Neural cell (in vitro differentiated cells): Measurements from ENCODE around the gene TNFAIP8. TPM values are rescaled to one million over a fixed set of nuclear protein-coding genes. Genes with fewer than 3 reads are reported as not detected.

Source experiments
- H2AFZ ChIP-seq: fragments of 200-600, 300-800 bp; sonication (generic), shearing (Covaris generic); 2 replicates; pipeline ENCODE4 v1.6.0; 2014; ENCODE audit warnings: low read depth, mild to moderate bottlenecking, antibody characterized with exemption, low read length, moderate library complexity
- H3F3A ChIP-seq: fragments of 200-600 bp; shearing (Covaris generic); 2 replicates; pipeline ENCODE4 v1.6.1; 2016; ENCODE audit warnings: mild to moderate bottlenecking, moderate library complexity, mixed read lengths, antibody characterized with exemption, low read length; ENCODE audit not compliant: insufficient read depth, poor library complexity, severe bottlenecking
- H3K27ac ChIP-seq: fragments of 200-600, 300-800 bp; sonication (generic), shearing (Covaris generic); 2 replicates; pipeline ENCODE4 v1.5.1; 2014; ENCODE audit warnings: mild to moderate bottlenecking, low read length, moderate library complexity
- H3K27me3 ChIP-seq: fragments of 300-800, 200-600 bp; sonication (generic), shearing (Covaris generic); 2 replicates; pipeline ENCODE4 v1.6.0; 2014; ENCODE audit warnings: mild to moderate bottlenecking, low read depth, low read length, moderate library complexity; ENCODE audit not compliant: insufficient read depth
- H3K36me3 ChIP-seq: fragments of 300-800, 200-600 bp; sonication (generic), shearing (Covaris generic); 2 replicates; pipeline ENCODE4 v1.5.1; 2014; ENCODE audit warnings: mild to moderate bottlenecking, antibody characterized with exemption, low read length, moderate library complexity; ENCODE audit not compliant: insufficient read depth
- H3K4me2 ChIP-seq: fragments of 300-800, 200-600 bp; sonication (generic), shearing (Covaris generic); 2 replicates; pipeline ENCODE4 v1.6.0; 2014; ENCODE audit warnings: mild to moderate bottlenecking, low read length
- H3K4me3 ChIP-seq: fragments of 300-800, 200-600 bp; sonication (generic), shearing (Covaris generic); 2 replicates; pipeline ENCODE4 v1.5.1; 2014; ENCODE audit warnings: mild to moderate bottlenecking, low read length, moderate library complexity
- H3K79me2 ChIP-seq: fragments of 200-600 bp; shearing (Covaris generic); replicated peaks from 2 replicates; pipeline ENCODE4 v1.6.0; 2014; ENCODE audit warnings: mild to moderate bottlenecking, low read length, moderate library complexity; ENCODE audit not compliant: insufficient read depth
- H3K9ac ChIP-seq: fragments of 300-800, 200-600 bp; sonication (generic), shearing (Covaris generic); 2 replicates; pipeline ENCODE4 v1.6.1; 2016; ENCODE audit warnings: mild to moderate bottlenecking, low read length, mixed read lengths
- H3K9me2 ChIP-seq: fragments of 200-600 bp; shearing (Covaris generic); 2 replicates; pipeline ENCODE4 v1.6.1; 2016; ENCODE audit warnings: mild to moderate bottlenecking, low read length, mixed read lengths; ENCODE audit not compliant: insufficient read depth
- H3K9me3 ChIP-seq: fragments of 200-600, 300-800 bp; sonication (generic), shearing (Covaris generic); 2 replicates; pipeline ENCODE4 v1.6.1; 2016; ENCODE audit warnings: mild to moderate bottlenecking, mixed run types, low read length, moderate library complexity, mixed read lengths
- H4K20me1 ChIP-seq: fragments of 200-600 bp; shearing (Covaris generic); 2 replicates; pipeline ENCODE4 v1.6.1; 2016; ENCODE audit warnings: mild to moderate bottlenecking, mixed run types; ENCODE audit not compliant: insufficient read depth
- EP300 ChIP-seq: fragments of 450-650 bp; conservative IDR thresholded peaks from 2 replicates; pipeline ENCODE4 v1.6.1; 2014; ENCODE audit warnings: antibody characterized with exemption, mild to moderate bottlenecking, moderate library complexity; ENCODE audit not compliant: poor library complexity, severe bottlenecking
- EZH2 ChIP-seq: fragments of 200-600, 300-800 bp; shearing (Covaris generic), sonication (generic); IDR thresholded peaks from 2 replicates; pipeline ENCODE4 v1.6.1; 2014; ENCODE audit warnings: antibody characterized with exemption, low read length, borderline replicate concordance, mild to moderate bottlenecking; ENCODE audit not compliant: insufficient read depth, poor library complexity, severe bottlenecking
- MXI1 ChIP-seq: fragments of 450-650 bp; conservative IDR thresholded peaks from 2 replicates; pipeline ENCODE4 v1.6.1; 2014; ENCODE audit warnings: antibody characterized with exemption, mild to moderate bottlenecking; ENCODE audit not compliant: poor library complexity, severe bottlenecking
- POLR2AphosphoS5 ChIP-seq: IDR thresholded peaks from 2 replicates; pipeline ENCODE4 v1.6.1; 2012
- RAD21 ChIP-seq: fragments of 450-650 bp; conservative IDR thresholded peaks from 2 replicates; pipeline ENCODE4 v1.6.1; 2014; ENCODE audit warnings: antibody characterized with exemption, mild to moderate bottlenecking, moderate library complexity
- SMC3 ChIP-seq: fragments of 450-650 bp; conservative IDR thresholded peaks from 2 replicates; pipeline ENCODE4 v1.6.1; 2014; ENCODE audit warnings: antibody characterized with exemption, mild to moderate bottlenecking, moderate library complexity; ENCODE audit not compliant: poor library complexity
- TAF1 ChIP-seq: IDR thresholded peaks from 2 replicates; pipeline ENCODE4 v1.6.1; 2012; ENCODE audit warnings: low read depth
- polyA plus RNA-seq: library from polyadenylated mRNA; depleted of rRNA; stranded (reverse); fragments of >200 nt; gene quantifications from 2 replicates; pipeline ENCODE4 v1.2.3, GENCODE V29; 2014
- TF ChIP-seq, protein P1 (sequence below): IDR thresholded peaks from 2 replicates; pipeline ENCODE4 v1.6.1; 2012; ENCODE audit warnings: borderline replicate concordance
- TF ChIP-seq, protein P2 (sequence below): fragments of 450-650 bp; IDR thresholded peaks from 2 replicates; pipeline ENCODE4 v1.5.1; 2014; ENCODE audit warnings: antibody characterized with exemption, mild to moderate bottlenecking, moderate library complexity; ENCODE audit not compliant: poor library complexity, severe bottlenecking

The TNFAIP8 gene
- polyA plus RNA-seq, 1 donor from 2014 or later: 0.26 TPM

DNA sequence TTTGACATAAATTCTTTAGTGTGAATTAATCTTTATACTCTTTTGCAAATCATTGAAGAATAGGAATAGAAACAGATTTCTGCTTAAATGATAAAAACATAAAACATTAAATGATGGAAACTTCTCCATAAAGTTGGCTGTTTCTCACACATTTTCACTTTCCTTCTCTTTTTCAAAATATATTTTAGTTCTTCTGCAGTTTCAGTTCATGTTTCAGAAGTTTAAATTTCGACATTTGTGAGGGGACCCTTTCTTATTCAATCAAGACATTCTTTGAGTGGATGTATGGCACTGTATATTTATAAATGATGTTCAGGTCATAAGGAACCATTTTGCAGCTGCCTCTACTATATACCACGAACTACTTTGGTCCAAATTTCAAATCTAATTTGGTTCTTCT lies 34.6 kb downstream of the TNFAIP8 start:
- TF ChIP-seq SMC3 (no peak), MXI1 (no peak), TAF1 (no peak), POLR2AphosphoS5 (no peak), EZH2 (no peak), RAD21 (no peak), EP300 (no peak)
- TF ChIP-seq, protein P1, sequence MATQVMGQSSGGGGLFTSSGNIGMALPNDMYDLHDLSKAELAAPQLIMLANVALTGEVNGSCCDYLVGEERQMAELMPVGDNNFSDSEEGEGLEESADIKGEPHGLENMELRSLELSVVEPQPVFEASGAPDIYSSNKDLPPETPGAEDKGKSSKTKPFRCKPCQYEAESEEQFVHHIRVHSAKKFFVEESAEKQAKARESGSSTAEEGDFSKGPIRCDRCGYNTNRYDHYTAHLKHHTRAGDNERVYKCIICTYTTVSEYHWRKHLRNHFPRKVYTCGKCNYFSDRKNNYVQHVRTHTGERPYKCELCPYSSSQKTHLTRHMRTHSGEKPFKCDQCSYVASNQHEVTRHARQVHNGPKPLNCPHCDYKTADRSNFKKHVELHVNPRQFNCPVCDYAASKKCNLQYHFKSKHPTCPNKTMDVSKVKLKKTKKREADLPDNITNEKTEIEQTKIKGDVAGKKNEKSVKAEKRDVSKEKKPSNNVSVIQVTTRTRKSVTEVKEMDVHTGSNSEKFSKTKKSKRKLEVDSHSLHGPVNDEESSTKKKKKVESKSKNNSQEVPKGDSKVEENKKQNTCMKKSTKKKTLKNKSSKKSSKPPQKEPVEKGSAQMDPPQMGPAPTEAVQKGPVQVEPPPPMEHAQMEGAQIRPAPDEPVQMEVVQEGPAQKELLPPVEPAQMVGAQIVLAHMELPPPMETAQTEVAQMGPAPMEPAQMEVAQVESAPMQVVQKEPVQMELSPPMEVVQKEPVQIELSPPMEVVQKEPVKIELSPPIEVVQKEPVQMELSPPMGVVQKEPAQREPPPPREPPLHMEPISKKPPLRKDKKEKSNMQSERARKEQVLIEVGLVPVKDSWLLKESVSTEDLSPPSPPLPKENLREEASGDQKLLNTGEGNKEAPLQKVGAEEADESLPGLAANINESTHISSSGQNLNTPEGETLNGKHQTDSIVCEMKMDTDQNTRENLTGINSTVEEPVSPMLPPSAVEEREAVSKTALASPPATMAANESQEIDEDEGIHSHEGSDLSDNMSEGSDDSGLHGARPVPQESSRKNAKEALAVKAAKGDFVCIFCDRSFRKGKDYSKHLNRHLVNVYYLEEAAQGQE: no peak
- TF ChIP-seq, protein P2, sequence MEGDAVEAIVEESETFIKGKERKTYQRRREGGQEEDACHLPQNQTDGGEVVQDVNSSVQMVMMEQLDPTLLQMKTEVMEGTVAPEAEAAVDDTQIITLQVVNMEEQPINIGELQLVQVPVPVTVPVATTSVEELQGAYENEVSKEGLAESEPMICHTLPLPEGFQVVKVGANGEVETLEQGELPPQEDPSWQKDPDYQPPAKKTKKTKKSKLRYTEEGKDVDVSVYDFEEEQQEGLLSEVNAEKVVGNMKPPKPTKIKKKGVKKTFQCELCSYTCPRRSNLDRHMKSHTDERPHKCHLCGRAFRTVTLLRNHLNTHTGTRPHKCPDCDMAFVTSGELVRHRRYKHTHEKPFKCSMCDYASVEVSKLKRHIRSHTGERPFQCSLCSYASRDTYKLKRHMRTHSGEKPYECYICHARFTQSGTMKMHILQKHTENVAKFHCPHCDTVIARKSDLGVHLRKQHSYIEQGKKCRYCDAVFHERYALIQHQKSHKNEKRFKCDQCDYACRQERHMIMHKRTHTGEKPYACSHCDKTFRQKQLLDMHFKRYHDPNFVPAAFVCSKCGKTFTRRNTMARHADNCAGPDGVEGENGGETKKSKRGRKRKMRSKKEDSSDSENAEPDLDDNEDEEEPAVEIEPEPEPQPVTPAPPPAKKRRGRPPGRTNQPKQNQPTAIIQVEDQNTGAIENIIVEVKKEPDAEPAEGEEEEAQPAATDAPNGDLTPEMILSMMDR: no peak
- H3K9me2 ChIP-seq: no peaks in the 10 kb centered on the region
- H3F3A ChIP-seq: no peaks in the 10 kb centered on the region
- H3K27ac ChIP-seq: no peak overlapping the region
- no peaks in the 10 kb centered on the region for H3K9me3 ChIP-seq
- no peak overlapping the region for H3K4me3 ChIP-seq
- no peaks in the 10 kb centered on the region for H4K20me1 ChIP-seq
- H3K36me3 ChIP-seq: no peaks in the 10 kb centered on the region
- H3K9ac ChIP-seq: no peak overlapping the region
- no peaks in the 10 kb centered on the region for H3K27me3 ChIP-seq
- H3K79me2 ChIP-seq: no peaks in the 10 kb centered on the region
- no peak overlapping the region for H3K4me2 ChIP-seq
- no peak overlapping the region for H2AFZ ChIP-seq

DNA sequence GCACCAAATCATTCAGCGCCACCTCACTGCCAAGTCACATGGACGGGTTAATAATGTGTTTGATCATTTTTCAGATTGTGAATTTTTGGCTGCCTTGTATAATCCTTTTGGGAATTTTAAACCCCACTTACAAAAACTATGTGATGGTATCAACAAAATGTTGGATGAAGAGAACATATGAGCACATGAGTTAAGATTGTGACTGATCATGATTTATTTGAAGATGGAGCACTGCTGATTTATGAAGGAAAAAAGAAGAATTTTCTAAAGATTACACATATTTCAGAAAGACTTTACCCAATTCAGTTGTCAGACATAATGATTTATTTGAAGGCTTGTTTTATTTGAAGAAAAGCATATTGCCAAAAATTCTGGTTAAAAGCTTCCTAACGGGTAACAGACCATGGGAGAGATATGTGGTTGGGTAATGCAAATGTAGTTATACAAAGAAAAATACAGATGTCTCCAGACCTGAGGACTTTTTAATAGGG lies 37.4 kb downstream of the TNFAIP8 start:
- no peaks in the 10 kb centered on the region for H3K36me3 ChIP-seq
- H3K4me3 ChIP-seq: no peak overlapping the region
- H3K9me2 ChIP-seq: no peaks in the 10 kb centered on the region
- no peaks in the 10 kb centered on the region for H4K20me1 ChIP-seq
- H3F3A ChIP-seq: no peaks in the 10 kb centered on the region
- H3K9ac ChIP-seq: no peak overlapping the region
- no peak overlapping the region for H3K27ac ChIP-seq
- no peak overlapping the region for H3K4me2 ChIP-seq
- no peaks in the 10 kb centered on the region for H3K9me3 ChIP-seq
- no peak overlapping the region for H2AFZ ChIP-seq
- H3K27me3 ChIP-seq: no peaks in the 10 kb centered on the region
- TF ChIP-seq SMC3: no peak
- no peaks in the 10 kb centered on the region for H3K79me2 ChIP-seq

DNA sequence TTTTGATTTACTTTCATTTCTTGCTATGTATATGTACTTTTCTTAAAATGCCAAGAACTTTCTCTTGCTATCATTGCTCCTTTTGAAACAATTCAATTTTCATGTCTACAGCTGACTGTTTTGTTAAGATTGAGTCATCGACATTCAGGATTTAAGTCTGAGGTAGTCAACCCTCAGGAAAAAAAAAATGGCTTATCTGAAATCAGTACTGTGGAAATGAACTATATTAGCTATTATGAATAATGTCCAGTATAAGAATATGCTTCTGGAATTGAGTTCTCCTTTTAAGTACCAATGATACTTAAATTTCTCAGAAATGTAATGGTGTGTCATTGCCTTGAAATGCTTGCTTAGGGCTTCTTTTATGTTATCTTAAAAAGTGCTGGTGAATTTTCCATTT lies 37.9 kb downstream of the TNFAIP8 start:
- Histone ChIP-seq H3K4me2 (no peak overlapping the region), H3K27me3 (no peaks in the 10 kb centered on the region), H3K27ac (no peak overlapping the region), H3K36me3 (no peaks in the 10 kb centered on the region), H3K79me2 (no peaks in the 10 kb centered on the region), H2AFZ (no peak overlapping the region), H3K9me2 (no peaks in the 10 kb centered on the region), H3K4me3 (no peak overlapping the region), H4K20me1 (no peaks in the 10 kb centered on the region), H3K9ac (no peak overlapping the region), H3K9me3 (no peaks in the 10 kb centered on the region), H3F3A (no peaks in the 10 kb centered on the region)
- TF ChIP-seq RAD21: no peak
- no peak for TF ChIP-seq MXI1
- TF ChIP-seq, protein P2: no peak
- TF ChIP-seq EP300: no peak
- no peak for TF ChIP-seq POLR2AphosphoS5
- TF ChIP-seq, protein P1: no peak
- TF ChIP-seq SMC3: no peak
- TF ChIP-seq TAF1: no peak
- no peak for TF ChIP-seq EZH2
